Measurements from ENCODE around the gene PDE11A. TPM values are rescaled to one million over a fixed set of nuclear protein-coding genes. Genes with fewer than 3 reads are reported as not detected.

Gene PDE11A
- total and polyA plus RNA-seq, 2 of the 13 experiments (the other 11 are each of a cell fraction or from before 2014, with no cell fraction given): 1.2 to 1.7 TPM

DNA sequence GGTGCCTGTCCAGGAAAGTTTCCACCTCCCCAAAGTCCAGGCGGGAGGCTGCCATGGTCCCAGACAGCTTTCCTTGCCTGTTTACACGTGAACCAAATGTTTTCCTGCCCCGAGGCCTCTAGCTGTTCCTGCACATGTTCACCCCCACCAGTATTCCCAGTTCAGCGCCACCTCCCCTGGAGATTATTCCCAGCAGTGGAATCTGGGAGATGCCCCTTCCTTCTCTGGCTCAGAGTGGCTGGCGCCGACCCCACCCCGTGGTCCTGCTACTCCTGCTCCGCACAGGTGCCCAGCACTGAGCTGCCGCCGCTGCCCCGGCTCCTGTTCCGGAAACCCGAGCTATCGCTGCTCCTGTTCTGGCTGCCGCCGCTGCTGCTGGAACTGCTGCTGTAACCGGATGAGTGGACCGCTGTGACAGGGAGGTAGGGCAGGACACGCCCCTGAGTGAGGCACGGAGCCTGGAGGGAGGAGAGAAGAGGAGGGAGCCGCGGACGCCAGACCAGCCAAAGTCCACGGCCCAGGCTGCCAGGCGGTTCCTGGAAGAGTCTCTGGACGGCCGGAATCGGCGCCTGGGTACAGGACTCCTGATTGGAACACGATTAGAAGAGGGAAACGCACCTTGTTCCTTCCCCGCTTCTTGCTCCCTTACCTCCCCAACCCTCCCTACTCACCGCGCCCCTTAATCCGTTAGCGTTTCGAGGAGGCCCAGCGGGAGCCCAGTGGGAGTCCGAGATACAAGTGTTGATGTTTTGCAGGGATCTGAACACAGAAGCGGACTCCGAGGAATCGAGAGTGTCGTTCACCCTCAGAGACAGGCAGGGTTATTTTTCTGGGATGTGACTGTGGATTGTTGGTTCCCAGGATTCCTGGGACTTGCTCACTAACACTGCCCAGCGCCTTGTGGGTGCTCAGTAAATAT lies at the start of gene PDE11A (continued):
- peak; percentile 94 for TF ChIP-seq ZNF687 (CRISPR knock-in tag; IDR thresholded peaks at IDR 0.05)
- TF ChIP-seq ZNF83 (CRISPR knock-in tag; IDR thresholded peaks at IDR 0.05; ENCODE audit: borderline replicate concordance): 0 out of 2 replicates have a peak, but pooled peaks have one; percentile 12
- TF ChIP-seq HIVEP1 (CRISPR knock-in tag; IDR thresholded peaks at IDR 0.05): no peak
- no peak for TF ChIP-seq ZNF773 (CRISPR knock-in tag; IDR thresholded peaks at IDR 0.05; ENCODE audit: borderline replicate concordance)
- peak; percentile 83; the same call in 1 of the 2 replicates for TF ChIP-seq ARNT2 (CRISPR knock-in tag; IDR thresholded peaks at IDR 0.05; ENCODE audit: low read depth)
- TF ChIP-seq TIGD3 (CRISPR knock-in tag; IDR thresholded peaks at IDR 0.05; ENCODE audit: borderline replicate concordance): no peak
- no peak for TF ChIP-seq ATF7 (IDR thresholded peaks at IDR 0.05)
- TF ChIP-seq ATF7 (CRISPR knock-in tag; IDR thresholded peaks at IDR 0.05): peak; percentile 31; the same call in 1 of the 2 replicates
- peak; percentile 71; the same call in 1 of the 2 replicates for TF ChIP-seq FOXA3 (CRISPR knock-in tag; IDR thresholded peaks at IDR 0.05)
- TF ChIP-seq CENPX (CRISPR knock-in tag; IDR thresholded peaks at IDR 0.05): no peak
- no peak for TF ChIP-seq ZKSCAN5 (CRISPR knock-in tag; IDR thresholded peaks at IDR 0.05)
- TF ChIP-seq, protein P1, sequence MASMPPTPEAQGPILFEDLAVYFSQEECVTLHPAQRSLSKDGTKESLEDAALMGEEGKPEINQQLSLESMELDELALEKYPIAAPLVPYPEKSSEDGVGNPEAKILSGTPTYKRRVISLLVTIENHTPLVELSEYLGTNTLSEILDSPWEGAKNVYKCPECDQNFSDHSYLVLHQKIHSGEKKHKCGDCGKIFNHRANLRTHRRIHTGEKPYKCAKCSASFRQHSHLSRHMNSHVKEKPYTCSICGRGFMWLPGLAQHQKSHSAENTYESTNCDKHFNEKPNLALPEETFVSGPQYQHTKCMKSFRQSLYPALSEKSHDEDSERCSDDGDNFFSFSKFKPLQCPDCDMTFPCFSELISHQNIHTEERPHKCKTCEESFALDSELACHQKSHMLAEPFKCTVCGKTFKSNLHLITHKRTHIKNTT (CRISPR knock-in tag; IDR thresholded peaks at IDR 0.05): no peak
- peak; percentile 96 for TF ChIP-seq ETV5 (CRISPR knock-in tag; IDR thresholded peaks at IDR 0.05; ENCODE audit: borderline replicate concordance)
- no peak for TF ChIP-seq ZNF75D (CRISPR knock-in tag; IDR thresholded peaks at IDR 0.05; ENCODE audit: borderline replicate concordance)
- TF ChIP-seq, protein P2, sequence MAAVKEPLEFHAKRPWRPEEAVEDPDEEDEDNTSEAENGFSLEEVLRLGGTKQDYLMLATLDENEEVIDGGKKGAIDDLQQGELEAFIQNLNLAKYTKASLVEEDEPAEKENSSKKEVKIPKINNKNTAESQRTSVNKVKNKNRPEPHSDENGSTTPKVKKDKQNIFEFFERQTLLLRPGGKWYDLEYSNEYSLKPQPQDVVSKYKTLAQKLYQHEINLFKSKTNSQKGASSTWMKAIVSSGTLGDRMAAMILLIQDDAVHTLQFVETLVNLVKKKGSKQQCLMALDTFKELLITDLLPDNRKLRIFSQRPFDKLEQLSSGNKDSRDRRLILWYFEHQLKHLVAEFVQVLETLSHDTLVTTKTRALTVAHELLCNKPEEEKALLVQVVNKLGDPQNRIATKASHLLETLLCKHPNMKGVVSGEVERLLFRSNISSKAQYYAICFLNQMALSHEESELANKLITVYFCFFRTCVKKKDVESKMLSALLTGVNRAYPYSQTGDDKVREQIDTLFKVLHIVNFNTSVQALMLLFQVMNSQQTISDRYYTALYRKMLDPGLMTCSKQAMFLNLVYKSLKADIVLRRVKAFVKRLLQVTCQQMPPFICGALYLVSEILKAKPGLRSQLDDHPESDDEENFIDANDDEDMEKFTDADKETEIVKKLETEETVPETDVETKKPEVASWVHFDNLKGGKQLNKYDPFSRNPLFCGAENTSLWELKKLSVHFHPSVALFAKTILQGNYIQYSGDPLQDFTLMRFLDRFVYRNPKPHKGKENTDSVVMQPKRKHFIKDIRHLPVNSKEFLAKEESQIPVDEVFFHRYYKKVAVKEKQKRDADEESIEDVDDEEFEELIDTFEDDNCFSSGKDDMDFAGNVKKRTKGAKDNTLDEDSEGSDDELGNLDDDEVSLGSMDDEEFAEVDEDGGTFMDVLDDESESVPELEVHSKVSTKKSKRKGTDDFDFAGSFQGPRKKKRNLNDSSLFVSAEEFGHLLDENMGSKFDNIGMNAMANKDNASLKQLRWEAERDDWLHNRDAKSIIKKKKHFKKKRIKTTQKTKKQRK (IDR thresholded peaks at IDR 0.05; ENCODE audit: low read length): no peak
- TF ChIP-seq, protein P3, sequence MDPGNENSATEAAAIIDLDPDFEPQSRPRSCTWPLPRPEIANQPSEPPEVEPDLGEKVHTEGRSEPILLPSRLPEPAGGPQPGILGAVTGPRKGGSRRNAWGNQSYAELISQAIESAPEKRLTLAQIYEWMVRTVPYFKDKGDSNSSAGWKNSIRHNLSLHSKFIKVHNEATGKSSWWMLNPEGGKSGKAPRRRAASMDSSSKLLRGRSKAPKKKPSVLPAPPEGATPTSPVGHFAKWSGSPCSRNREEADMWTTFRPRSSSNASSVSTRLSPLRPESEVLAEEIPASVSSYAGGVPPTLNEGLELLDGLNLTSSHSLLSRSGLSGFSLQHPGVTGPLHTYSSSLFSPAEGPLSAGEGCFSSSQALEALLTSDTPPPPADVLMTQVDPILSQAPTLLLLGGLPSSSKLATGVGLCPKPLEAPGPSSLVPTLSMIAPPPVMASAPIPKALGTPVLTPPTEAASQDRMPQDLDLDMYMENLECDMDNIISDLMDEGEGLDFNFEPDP (CRISPR knock-in tag; conservative IDR thresholded peaks at IDR 0.05): no peak
